ENCODE data around the gene BHLHA15.

BHLHA15 gene

GRCh38 chr7:98175260-98175940, 35.8 kb upstream of the BHLHA15 start:
- no peak overlapping the region for H3K4me3 ChIP-seq (ENCODE audit: low read length)
- no peak for DNase-seq (ENCODE audit: low read depth)
- no peak for TF ChIP-seq CTCF (conservative IDR thresholded peaks at IDR 0.05; ENCODE audit: low read depth, low read length)

- no peak overlapping the region for H3K4me3 ChIP-seq (ENCODE audit: low read length)
- DNase-seq (ENCODE audit: low read depth) = peak; percentile 7
- no peak for TF ChIP-seq CTCF (conservative IDR thresholded peaks at IDR 0.05; ENCODE audit: low read depth, low read length)
These were observed 33.7 kb upstream of the BHLHA15 start for GRCh38 chr7:98177553-98177952.

GRCh38 chr7:98178321-98178720, 32.9 kb upstream of the BHLHA15 start:
- TF ChIP-seq CTCF (conservative IDR thresholded peaks at IDR 0.05; ENCODE audit: low read depth, low read length) = no peak
- no peak for DNase-seq (ENCODE audit: low read depth)
- no peak overlapping the region for H3K4me3 ChIP-seq (ENCODE audit: low read length)

GRCh38 chr7:98178762-98179490, 32.3 kb upstream of the BHLHA15 start:
- no peak for DNase-seq (ENCODE audit: low read depth)
- no peak overlapping the region for H3K4me3 ChIP-seq (ENCODE audit: low read length)
- no peak for TF ChIP-seq CTCF (conservative IDR thresholded peaks at IDR 0.05; ENCODE audit: low read depth, low read length)

- DNase-seq (ENCODE audit: low read depth) = no peak
- no peak overlapping the region for H3K4me3 ChIP-seq (ENCODE audit: low read length)
- TF ChIP-seq CTCF (conservative IDR thresholded peaks at IDR 0.05; ENCODE audit: low read depth, low read length) = no peak
These were observed 30.5 kb upstream of the BHLHA15 start for GRCh38 chr7:98180751-98181150.

GRCh38 chr7:98185101-98185500, 26.1 kb upstream of the BHLHA15 start:
- TF ChIP-seq CTCF (conservative IDR thresholded peaks at IDR 0.05; ENCODE audit: low read depth, low read length) = no peak
- DNase-seq (ENCODE audit: low read depth) = no peak
- H3K4me3 ChIP-seq (ENCODE audit: low read length) = no peak overlapping the region

Measured in retinal pigment epithelial cell (primary cell).